ENCODE results near the gene PRDM4. TPM values are rescaled to one million over a fixed set of nuclear protein-coding genes. Genes with fewer than 3 reads are reported as not detected.
"Not testable (repeated sequence)": the region's sequence is repeated elsewhere in the genome, so short reads cannot be mapped to it uniquely, and the experiment has no call there.

PRDM4 gene
- total RNA-seq, 1 experiment from 2014 or later, result 25.2 TPM

DNA sequence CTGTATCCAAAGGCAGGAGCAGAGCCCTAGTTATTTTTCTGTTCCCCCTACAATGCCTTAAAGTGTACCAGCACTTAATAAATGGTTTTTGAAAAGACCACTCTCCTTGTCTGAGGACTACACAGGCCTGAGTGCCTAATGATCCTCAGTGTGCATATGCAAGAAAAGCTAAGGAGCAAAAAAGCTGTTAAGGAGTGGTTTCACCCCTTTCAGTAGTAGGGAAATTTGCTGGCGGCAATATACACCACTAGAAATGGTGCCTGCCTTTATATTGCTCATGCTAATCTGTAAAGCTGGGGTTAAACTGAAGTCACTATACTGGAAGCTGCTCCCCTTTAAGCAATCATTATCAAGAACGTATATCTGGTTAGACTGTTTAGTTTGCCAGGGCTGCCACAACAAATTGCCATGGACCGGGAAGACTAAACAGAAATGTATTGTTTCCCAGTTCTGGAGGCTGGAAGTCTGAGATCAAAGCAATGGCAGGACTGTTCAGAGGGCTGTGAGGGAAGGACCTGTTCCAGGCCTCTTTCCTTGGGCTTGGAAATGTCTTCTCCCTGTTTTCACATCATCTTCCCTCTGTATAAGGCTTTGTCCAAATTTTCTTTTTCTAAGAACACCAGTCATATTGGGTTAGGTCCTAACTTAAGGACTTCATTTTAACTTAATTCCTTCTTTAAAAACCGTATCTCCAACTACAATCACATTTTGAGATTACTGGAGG, 30.2 kb downstream of the PRDM4 start:
- Mint-ChIP-seq H3K27me3 (ENCODE audit: unreplicated experiment) (no peaks in the 10 kb centered on the region), H3K4me1 (ENCODE audit: low read depth, unreplicated experiment) (no peaks in the 10 kb centered on the region), H3K27ac (ENCODE audit: unreplicated experiment) (no peak overlapping the region), H3K36me3 (ENCODE audit: insufficient read depth, unreplicated experiment) (peaks cover 28% of the 10 kb centered on the region), H3K4me3 (ENCODE audit: low read depth, unreplicated experiment) (no peak overlapping the region), H3K9me3 (ENCODE audit: low read depth, unreplicated experiment) (no peaks in the 10 kb centered on the region)
- intact Hi-C loops (cut with micrococcal nuclease; ENCODE audit: unreplicated experiment), result no loop called here
- no peak for DNase-seq
- BruUV-seq (replicated peaks), result no TSS peak
- TF ChIP-seq, protein P1, sequence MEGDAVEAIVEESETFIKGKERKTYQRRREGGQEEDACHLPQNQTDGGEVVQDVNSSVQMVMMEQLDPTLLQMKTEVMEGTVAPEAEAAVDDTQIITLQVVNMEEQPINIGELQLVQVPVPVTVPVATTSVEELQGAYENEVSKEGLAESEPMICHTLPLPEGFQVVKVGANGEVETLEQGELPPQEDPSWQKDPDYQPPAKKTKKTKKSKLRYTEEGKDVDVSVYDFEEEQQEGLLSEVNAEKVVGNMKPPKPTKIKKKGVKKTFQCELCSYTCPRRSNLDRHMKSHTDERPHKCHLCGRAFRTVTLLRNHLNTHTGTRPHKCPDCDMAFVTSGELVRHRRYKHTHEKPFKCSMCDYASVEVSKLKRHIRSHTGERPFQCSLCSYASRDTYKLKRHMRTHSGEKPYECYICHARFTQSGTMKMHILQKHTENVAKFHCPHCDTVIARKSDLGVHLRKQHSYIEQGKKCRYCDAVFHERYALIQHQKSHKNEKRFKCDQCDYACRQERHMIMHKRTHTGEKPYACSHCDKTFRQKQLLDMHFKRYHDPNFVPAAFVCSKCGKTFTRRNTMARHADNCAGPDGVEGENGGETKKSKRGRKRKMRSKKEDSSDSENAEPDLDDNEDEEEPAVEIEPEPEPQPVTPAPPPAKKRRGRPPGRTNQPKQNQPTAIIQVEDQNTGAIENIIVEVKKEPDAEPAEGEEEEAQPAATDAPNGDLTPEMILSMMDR (IDR thresholded peaks at IDR 0.05; ENCODE audit: unreplicated experiment), result no peak
- CTCF ChIA-PET, result interaction anchor here (0.6 kb wide), 1 partner anchor 72 kb away, joined by 3 read pairs; no protein-coding TSS in a partner anchor

DNA sequence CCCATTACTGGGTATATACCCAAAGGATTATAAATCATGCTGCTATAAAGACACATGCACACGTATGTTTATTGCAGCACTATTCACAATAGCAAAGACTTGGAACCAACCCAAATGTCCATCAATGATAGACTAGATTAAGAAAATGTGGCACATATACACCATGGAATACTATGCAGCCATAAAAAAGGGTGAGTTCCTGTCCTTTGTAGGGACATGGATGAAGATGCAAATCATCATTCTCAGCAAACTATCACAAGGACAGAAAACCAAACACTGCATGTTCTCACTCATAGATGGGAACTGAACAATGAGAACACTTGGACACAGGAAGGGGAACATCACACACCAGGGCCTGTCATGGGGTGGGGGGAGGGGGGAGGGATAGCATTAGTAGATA, 33.2 kb downstream of the PRDM4 start:
- H3K4me3 Mint-ChIP-seq (ENCODE audit: low read depth, unreplicated experiment); H3K27me3 Mint-ChIP-seq (ENCODE audit: unreplicated experiment); DNase-seq; H3K36me3 Mint-ChIP-seq (ENCODE audit: insufficient read depth, unreplicated experiment); BruUV-seq (replicated peaks); H3K4me1 Mint-ChIP-seq (ENCODE audit: low read depth, unreplicated experiment); H3K27ac Mint-ChIP-seq (ENCODE audit: unreplicated experiment); H3K9me3 Mint-ChIP-seq (ENCODE audit: low read depth, unreplicated experiment); intact Hi-C loops (cut with micrococcal nuclease; ENCODE audit: unreplicated experiment); CTCF ChIA-PET: not testable (repeated sequence)

GRCh38 chr12:107727327-107727726, 33.6 kb downstream of the PRDM4 start:
- H3K27me3 Mint-ChIP-seq (ENCODE audit: unreplicated experiment); BruUV-seq (replicated peaks); CTCF ChIA-PET: not testable (repeated sequence)

DNA sequence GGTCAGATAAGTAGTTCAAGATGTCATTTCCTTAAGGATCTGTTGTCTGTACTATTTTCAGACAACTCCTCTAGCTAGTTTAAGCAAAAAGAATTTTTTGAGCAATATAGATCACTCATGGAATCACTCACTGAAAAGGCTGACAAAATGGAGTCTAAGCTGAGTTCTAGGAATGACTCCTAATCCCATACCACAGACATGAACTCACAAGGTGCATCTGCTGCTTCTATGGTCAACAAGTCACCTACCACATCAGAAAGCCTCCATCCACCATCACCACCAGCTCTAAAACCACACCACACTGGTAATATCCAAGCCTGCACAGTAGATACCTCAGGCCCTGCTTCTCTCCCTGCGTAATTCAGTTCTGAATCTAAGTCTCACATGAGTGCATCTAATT, 42.3 kb downstream of the PRDM4 start:
- no peaks in the 10 kb centered on the region for H3K9me3 Mint-ChIP-seq (ENCODE audit: low read depth, unreplicated experiment)
- no peaks in the 10 kb centered on the region for H3K4me1 Mint-ChIP-seq (ENCODE audit: low read depth, unreplicated experiment)
- DNase-seq, result no peak
- CTCF ChIA-PET, result no interaction called here
- H3K36me3 Mint-ChIP-seq (ENCODE audit: insufficient read depth, unreplicated experiment), result peaks cover 7% of the 10 kb centered on the region
- H3K4me3 Mint-ChIP-seq (ENCODE audit: low read depth, unreplicated experiment), result no peak overlapping the region
- no peak overlapping the region for H3K27ac Mint-ChIP-seq (ENCODE audit: unreplicated experiment)
- TF ChIP-seq, protein P1 (IDR thresholded peaks at IDR 0.05; ENCODE audit: unreplicated experiment), result no peak
- BruUV-seq (replicated peaks), result no TSS peak
- no peaks in the 10 kb centered on the region for H3K27me3 Mint-ChIP-seq (ENCODE audit: unreplicated experiment)
- intact Hi-C loops (cut with micrococcal nuclease; ENCODE audit: unreplicated experiment), result no loop called here

More at GRCh38 chr12:107727327-107727726, 33.6 kb downstream of the PRDM4 start:
- DNase-seq; intact Hi-C loops (cut with micrococcal nuclease; ENCODE audit: unreplicated experiment); H3K4me3 Mint-ChIP-seq (ENCODE audit: low read depth, unreplicated experiment); H3K9me3 Mint-ChIP-seq (ENCODE audit: low read depth, unreplicated experiment); H3K27ac Mint-ChIP-seq (ENCODE audit: unreplicated experiment); H3K36me3 Mint-ChIP-seq (ENCODE audit: insufficient read depth, unreplicated experiment); H3K4me1 Mint-ChIP-seq (ENCODE audit: low read depth, unreplicated experiment): not testable (repeated sequence)

DNA sequence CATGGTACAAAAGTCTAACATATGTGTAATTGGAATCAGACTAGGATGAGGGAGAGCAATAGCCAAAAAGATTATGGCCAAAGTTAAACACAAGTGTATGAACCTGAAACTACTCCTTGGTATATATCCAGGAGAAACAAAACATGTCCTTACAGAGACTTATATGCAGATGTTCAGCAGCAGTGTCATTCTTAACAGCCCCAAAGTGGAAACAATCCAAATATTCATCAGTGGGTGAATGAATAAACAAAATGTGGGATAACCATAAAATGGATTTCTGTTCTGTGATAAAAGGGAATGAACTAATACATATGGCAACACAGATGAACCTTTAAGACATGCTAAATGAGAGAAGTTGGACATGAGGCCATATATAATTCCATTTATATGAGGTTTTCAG, 45.2 kb downstream of the PRDM4 start:
- no peak overlapping the region for H3K27ac Mint-ChIP-seq (ENCODE audit: unreplicated experiment)
- BruUV-seq (replicated peaks), result no TSS peak
- no peak for DNase-seq
- no peaks in the 10 kb centered on the region for H3K4me1 Mint-ChIP-seq (ENCODE audit: low read depth, unreplicated experiment)
- H3K4me3 Mint-ChIP-seq (ENCODE audit: low read depth, unreplicated experiment), result no peak overlapping the region
- CTCF ChIA-PET, result no interaction called here
- TF ChIP-seq, protein P1 (IDR thresholded peaks at IDR 0.05; ENCODE audit: unreplicated experiment), result no peak
- H3K9me3 Mint-ChIP-seq (ENCODE audit: low read depth, unreplicated experiment), result no peaks in the 10 kb centered on the region
- intact Hi-C loops (cut with micrococcal nuclease; ENCODE audit: unreplicated experiment), result no loop called here
- H3K27me3 Mint-ChIP-seq (ENCODE audit: unreplicated experiment), result no peaks in the 10 kb centered on the region
- H3K36me3 Mint-ChIP-seq (ENCODE audit: insufficient read depth, unreplicated experiment), result peaks cover 13% of the 10 kb centered on the region

DNA sequence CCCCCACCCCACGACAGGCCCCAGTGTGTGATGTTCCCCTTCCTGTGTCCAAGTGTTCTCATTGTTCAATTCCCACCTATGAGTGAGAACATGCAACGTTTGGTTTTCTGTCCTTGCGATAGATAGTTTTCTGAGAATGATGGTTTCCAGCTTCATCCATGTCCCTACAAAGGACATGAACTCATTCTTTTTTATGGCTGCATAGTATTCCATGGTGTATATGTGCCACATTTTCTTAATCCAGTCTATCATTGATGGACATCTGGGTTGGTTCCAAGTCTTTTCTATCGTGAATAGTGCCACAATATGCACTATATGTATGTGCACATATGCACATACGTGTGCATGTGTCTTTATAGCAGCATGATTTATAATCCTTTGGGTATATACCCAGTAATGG, 55.4 kb downstream of the PRDM4 start:
- H3K36me3 Mint-ChIP-seq (ENCODE audit: insufficient read depth, unreplicated experiment), result peaks cover 46% of the 10 kb centered on the region
- H3K27me3 Mint-ChIP-seq (ENCODE audit: unreplicated experiment); H3K27ac Mint-ChIP-seq (ENCODE audit: unreplicated experiment); CTCF ChIA-PET; BruUV-seq (replicated peaks); H3K4me1 Mint-ChIP-seq (ENCODE audit: low read depth, unreplicated experiment); H3K4me3 Mint-ChIP-seq (ENCODE audit: low read depth, unreplicated experiment); H3K9me3 Mint-ChIP-seq (ENCODE audit: low read depth, unreplicated experiment); intact Hi-C loops (cut with micrococcal nuclease; ENCODE audit: unreplicated experiment); DNase-seq: not testable (repeated sequence)
